ENCODE results near the gene TWF2.
"Not testable (repeated sequence)": the region's sequence is repeated elsewhere in the genome, so short reads cannot be mapped to it uniquely, and the experiment has no call there.

TWF2 gene

DNA sequence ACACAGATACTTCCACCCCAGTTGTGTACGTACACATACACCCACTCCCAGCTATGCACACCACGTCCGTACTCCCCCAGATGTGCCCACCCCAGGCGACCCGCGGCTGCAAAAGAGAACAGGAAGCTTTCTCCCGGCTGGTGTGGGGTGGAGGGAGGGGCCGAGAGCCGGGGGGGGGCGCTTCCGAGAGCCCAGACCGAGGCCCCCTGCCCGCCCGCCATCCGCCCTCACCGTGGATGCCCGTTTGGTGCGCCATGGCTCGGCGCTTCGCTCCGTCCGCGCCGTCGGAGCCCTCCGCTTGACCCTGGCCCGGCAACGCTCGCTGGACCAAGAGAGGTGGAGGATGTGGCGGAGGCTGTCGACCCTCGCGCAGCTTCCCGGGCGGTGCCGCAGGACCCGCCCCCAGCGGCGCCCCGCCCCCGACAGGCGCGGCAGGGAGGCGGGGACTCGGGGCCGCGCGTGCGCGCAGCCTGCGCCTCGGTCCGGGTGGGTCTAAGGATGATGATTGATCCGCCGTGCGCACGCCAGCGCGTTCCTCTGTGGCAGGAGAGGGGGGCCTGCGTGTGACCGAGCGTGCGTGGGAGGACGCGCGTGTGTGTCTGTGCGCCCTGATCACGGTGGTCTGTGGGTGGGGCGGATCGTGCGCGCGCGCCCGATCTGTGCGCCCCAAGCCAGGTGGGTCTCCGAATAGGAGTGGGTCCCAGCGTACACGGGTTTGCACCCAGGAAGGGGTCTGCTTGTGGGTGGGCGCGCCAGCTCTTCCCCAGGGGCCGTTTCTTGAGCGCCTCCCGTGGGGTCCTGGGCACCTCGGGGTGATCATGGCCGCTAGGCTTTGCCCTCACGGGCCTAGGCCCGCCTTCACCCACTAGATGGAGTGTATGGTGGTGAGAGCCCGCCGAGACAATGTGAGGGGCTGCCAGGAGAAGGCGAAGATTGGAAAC lies at the start of gene TWF2:
TWF2 (minus strand) TSS at position 398 of the 941 bp plus-strand sequence; CDS start at position 256, 142 bp downstream.
- Histone ChIP-seq H4K20me1 (ENCODE audit: insufficient read depth, low read length, poor library complexity, severe bottlenecking) (peaks cover 15% of the 10 kb centered on the region), H3K4me1 (ENCODE audit: insufficient read depth, low read length, poor library complexity, severe bottlenecking) (peaks cover 34% of the 10 kb centered on the region), H3F3A (ENCODE audit: low read depth) (no peaks in the 10 kb centered on the region), H3K4me2 (ENCODE audit: low read depth, low read length, poor library complexity, severe bottlenecking) (peak within 1 kb of the TSS; percentile 94), H3K9me3 (ENCODE audit: insufficient read depth, low read depth, low read length) (no peaks in the 10 kb centered on the region), H3K9me2 (replicated peaks; ENCODE audit: low read depth, low read length) (no peaks in the 10 kb centered on the region), H2AFZ (ENCODE audit: low read length) (peak within 1 kb of the TSS; percentile 97), H3K4me3 (ENCODE audit: low read length, poor library complexity, severe bottlenecking) (peak within 1 kb of the TSS; percentile 99), H3K36me3 (ENCODE audit: insufficient read depth, low read length) (no peaks in the 10 kb centered on the region), H3K79me2 (ENCODE audit: insufficient read depth, low read length) (peaks cover 52% of the 10 kb centered on the region), H3K9ac (ENCODE audit: low read depth, low read length, poor library complexity, severe bottlenecking) (peak within 1 kb of the TSS; percentile 97), H3K27me3 (ENCODE audit: insufficient read depth, low read length, poor library complexity, severe bottlenecking) (no peaks in the 10 kb centered on the region)
- no peak for TF ChIP-seq EZH2phosphoT487 (IDR thresholded peaks at IDR 0.05; ENCODE audit: borderline replicate concordance)
- TF ChIP-seq, protein P1, sequence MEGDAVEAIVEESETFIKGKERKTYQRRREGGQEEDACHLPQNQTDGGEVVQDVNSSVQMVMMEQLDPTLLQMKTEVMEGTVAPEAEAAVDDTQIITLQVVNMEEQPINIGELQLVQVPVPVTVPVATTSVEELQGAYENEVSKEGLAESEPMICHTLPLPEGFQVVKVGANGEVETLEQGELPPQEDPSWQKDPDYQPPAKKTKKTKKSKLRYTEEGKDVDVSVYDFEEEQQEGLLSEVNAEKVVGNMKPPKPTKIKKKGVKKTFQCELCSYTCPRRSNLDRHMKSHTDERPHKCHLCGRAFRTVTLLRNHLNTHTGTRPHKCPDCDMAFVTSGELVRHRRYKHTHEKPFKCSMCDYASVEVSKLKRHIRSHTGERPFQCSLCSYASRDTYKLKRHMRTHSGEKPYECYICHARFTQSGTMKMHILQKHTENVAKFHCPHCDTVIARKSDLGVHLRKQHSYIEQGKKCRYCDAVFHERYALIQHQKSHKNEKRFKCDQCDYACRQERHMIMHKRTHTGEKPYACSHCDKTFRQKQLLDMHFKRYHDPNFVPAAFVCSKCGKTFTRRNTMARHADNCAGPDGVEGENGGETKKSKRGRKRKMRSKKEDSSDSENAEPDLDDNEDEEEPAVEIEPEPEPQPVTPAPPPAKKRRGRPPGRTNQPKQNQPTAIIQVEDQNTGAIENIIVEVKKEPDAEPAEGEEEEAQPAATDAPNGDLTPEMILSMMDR (conservative IDR thresholded peaks at IDR 0.05; ENCODE audit: low read length): peak; percentile 60

GRCh38 chr3:52288674-52289073 lies 49.7 kb upstream of the TWF2 start:
- no peaks in the 10 kb centered on the region for H3K9me3 ChIP-seq (ENCODE audit: insufficient read depth, low read depth, low read length)
- H3K9me2 ChIP-seq (replicated peaks; ENCODE audit: low read depth, low read length): no peaks in the 10 kb centered on the region
- no peaks in the 10 kb centered on the region for H3K36me3 ChIP-seq (ENCODE audit: insufficient read depth, low read length)
- H2AFZ ChIP-seq (ENCODE audit: low read length): no peak overlapping the region
- H3K79me2 ChIP-seq (ENCODE audit: insufficient read depth, low read length): peaks cover 25% of the 10 kb centered on the region
- H3K4me1 ChIP-seq (ENCODE audit: insufficient read depth, low read length, poor library complexity, severe bottlenecking): peaks cover 17% of the 10 kb centered on the region
- no peaks in the 10 kb centered on the region for H3K27me3 ChIP-seq (ENCODE audit: insufficient read depth, low read length, poor library complexity, severe bottlenecking)
- H3F3A ChIP-seq (ENCODE audit: low read depth): no peaks in the 10 kb centered on the region
- no peaks in the 10 kb centered on the region for H4K20me1 ChIP-seq (ENCODE audit: insufficient read depth, low read length, poor library complexity, severe bottlenecking)
- H3K9ac ChIP-seq (ENCODE audit: low read depth, low read length, poor library complexity, severe bottlenecking): peak overlapping the region; percentile 92
- peak overlapping the region; percentile 84 for H3K4me3 ChIP-seq (ENCODE audit: low read length, poor library complexity, severe bottlenecking)
- TF ChIP-seq, protein P1 (conservative IDR thresholded peaks at IDR 0.05; ENCODE audit: low read length): no peak
- TF ChIP-seq EZH2phosphoT487 (IDR thresholded peaks at IDR 0.05; ENCODE audit: borderline replicate concordance): no peak
- H3K4me2 ChIP-seq (ENCODE audit: low read depth, low read length, poor library complexity, severe bottlenecking): peak overlapping the region; percentile 87

DNA sequence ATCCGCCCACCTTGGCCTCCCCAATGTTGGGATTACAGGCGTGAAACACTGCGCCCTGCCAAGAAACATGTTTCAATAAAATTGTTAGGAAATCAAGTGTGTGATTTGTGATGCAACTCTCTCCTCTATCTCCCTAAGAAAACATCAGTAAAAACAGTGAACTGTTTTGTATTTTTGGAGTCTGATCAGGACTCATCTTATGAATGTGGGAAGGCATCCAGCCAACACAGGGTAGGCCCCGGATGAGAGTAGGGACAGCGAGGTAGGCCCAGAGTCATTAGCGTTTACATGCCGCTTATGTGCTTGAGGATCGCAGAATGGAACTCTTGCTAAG lies 47.8 kb upstream of the TWF2 start:
- Histone ChIP-seq H2AFZ (ENCODE audit: low read length) (no peak overlapping the region), H3F3A (ENCODE audit: low read depth) (peaks cover 2% of the 10 kb centered on the region; the same call in 1 of the 2 replicates), H3K4me1 (ENCODE audit: insufficient read depth, low read length, poor library complexity, severe bottlenecking) (peaks cover 26% of the 10 kb centered on the region), H3K9ac (ENCODE audit: low read depth, low read length, poor library complexity, severe bottlenecking) (peak overlapping the region; percentile 92), H3K4me2 (ENCODE audit: low read depth, low read length, poor library complexity, severe bottlenecking) (peak overlapping the region; percentile 87), H3K9me3 (ENCODE audit: insufficient read depth, low read depth, low read length) (no peaks in the 10 kb centered on the region), H3K79me2 (ENCODE audit: insufficient read depth, low read length) (peaks cover 25% of the 10 kb centered on the region), H3K9me2 (replicated peaks; ENCODE audit: low read depth, low read length) (no peaks in the 10 kb centered on the region), H3K27me3 (ENCODE audit: insufficient read depth, low read length, poor library complexity, severe bottlenecking) (no peaks in the 10 kb centered on the region), H3K4me3 (ENCODE audit: low read length, poor library complexity, severe bottlenecking) (peak overlapping the region; percentile 84), H3K36me3 (ENCODE audit: insufficient read depth, low read length) (no peaks in the 10 kb centered on the region), H4K20me1 (ENCODE audit: insufficient read depth, low read length, poor library complexity, severe bottlenecking) (no peaks in the 10 kb centered on the region)
- no peak for TF ChIP-seq EZH2phosphoT487 (IDR thresholded peaks at IDR 0.05; ENCODE audit: borderline replicate concordance)
- TF ChIP-seq, protein P1 (conservative IDR thresholded peaks at IDR 0.05; ENCODE audit: low read length): no peak

- not testable (repeated sequence) for H3K9me3 ChIP-seq (ENCODE audit: insufficient read depth, low read depth, low read length); H3F3A ChIP-seq (ENCODE audit: low read depth); H2AFZ ChIP-seq (ENCODE audit: low read length); H3K4me3 ChIP-seq (ENCODE audit: low read length, poor library complexity, severe bottlenecking); H3K9ac ChIP-seq (ENCODE audit: low read depth, low read length, poor library complexity, severe bottlenecking); H3K9me2 ChIP-seq (replicated peaks; ENCODE audit: low read depth, low read length); H3K36me3 ChIP-seq (ENCODE audit: insufficient read depth, low read length); H3K27me3 ChIP-seq (ENCODE audit: insufficient read depth, low read length, poor library complexity, severe bottlenecking); H4K20me1 ChIP-seq (ENCODE audit: insufficient read depth, low read length, poor library complexity, severe bottlenecking); H3K4me2 ChIP-seq (ENCODE audit: low read depth, low read length, poor library complexity, severe bottlenecking)
- H3K79me2 ChIP-seq (ENCODE audit: insufficient read depth, low read length): peaks cover 25% of the 10 kb centered on the region
- peaks cover 36% of the 10 kb centered on the region for H3K4me1 ChIP-seq (ENCODE audit: insufficient read depth, low read length, poor library complexity, severe bottlenecking)
These were observed 45.1 kb upstream of the TWF2 start for GRCh38 chr3:52284051-52284450.
